SKM-1 treated with dmso at 0.1 percent for 144 hours (cell line): ENCODE data around the gene ENTPD2.

Experiments
- DNase-seq: peaks from one replicate; lab custom pipeline; 2025; ENCODE audit not compliant: unreplicated experiment; lab: John Stamatoyannopoulos, UW

ENTPD2 gene

DNA sequence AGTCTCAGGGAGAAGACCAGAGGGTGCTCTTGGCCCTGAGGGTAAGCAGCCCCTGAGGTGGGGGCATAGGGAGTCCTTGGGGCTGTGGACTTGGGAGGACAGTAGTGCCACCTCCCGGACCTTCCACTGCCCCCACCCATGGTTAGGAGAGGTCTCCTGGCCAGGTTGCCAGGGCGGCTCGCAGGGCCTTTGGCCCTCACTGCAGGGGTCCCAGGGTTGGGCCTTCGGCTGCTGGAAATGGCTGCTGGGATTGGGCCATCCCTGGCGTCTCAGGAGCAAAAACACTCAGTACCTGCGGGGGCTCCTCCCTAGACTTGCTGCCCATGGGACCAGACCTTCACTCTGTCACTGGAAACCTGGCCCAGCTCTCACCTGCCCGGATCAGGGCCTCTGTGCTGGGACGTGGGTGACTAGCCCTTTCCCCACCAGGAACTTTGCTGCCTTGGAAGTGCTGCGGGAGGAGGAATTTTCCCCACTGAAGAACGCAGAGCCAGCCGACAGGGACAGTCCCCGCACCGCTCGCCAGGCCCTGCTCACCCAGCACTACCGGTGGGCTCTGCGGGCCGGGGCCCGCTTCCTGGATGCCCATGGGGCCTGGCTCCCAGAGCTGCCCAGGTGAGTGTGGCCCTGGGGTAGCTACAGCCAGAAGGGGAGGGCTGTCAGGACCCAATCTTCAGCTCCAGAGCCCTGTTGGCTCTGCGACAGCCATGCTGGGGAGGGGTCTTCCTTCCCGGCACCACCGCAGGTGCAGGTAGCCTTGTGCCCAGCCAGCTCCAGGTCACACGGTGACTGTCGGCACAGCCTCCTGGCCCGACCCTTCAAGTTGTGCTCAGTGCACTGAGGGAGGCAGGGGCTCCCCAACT, 26.6 kb upstream of the ENTPD2 start:
- DNase-seq, result no peak

DNA sequence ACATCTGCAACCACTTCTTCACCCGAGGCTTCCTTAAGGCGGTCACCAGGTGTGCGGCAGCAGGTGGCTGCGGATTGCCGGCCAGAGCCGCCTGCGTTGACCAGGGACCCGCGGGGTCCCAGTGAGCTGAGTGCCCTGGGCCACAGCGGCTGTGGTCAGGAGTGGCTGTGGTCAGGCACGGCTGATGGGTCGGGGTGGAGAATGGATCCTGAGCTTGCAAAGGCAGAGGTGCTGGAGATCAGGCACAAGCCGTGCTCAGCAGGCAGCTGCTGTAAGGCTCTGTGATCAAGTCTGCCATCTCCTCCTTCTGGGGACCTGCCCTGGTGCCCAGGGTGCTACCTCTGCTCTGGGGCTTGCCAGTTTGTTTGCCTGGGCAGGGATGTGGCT, 25.5 kb upstream of the ENTPD2 start:
- DNase-seq, result no peak

DNA sequence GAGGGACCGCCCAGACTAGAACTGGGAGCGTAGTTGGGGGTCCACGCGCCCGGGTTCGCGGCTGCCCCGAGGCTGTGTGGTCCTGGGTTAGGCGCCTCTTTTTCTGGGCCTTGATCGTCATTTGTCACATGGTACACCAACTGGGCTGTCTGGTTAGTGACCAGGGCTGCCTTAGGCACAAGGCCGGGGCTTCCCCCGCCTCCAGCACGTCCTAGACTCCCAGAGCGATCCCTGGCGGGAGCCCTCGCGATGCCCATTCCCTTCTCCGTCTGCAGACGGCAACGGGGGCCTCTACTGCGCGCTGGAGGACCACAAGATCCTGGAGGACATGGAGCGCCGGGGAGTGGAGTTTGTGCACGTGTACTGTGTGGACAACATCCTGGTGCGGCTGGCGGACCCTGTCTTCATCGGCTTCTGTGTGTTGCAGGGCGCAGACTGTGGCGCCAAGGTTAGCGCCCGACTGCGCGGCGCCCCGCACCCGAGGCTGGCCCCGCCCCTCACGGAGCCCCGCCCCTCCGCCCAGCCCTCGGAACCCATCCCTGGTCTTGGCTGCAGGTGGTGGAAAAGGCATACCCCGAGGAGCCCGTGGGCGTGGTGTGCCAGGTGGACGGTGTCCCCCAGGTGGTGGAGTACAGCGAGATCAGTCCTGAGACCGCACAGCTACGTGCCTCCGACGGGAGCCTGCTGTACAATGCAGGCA, 25.0 kb upstream of the ENTPD2 start:
- no peak for DNase-seq

GRCh38 chr9:137077758-137078693, 24.2 kb upstream of the ENTPD2 start:
- no peak for DNase-seq

- no peak for DNase-seq
Measured at GRCh38 chr9:137077010-137077747, 23.3 kb upstream of the ENTPD2 start, which contains the start of gene UAP1L1. UAP1L1 (plus strand) TSS chr9:137077517; CDS start chr9:137077533, 16 bp downstream.

DNA sequence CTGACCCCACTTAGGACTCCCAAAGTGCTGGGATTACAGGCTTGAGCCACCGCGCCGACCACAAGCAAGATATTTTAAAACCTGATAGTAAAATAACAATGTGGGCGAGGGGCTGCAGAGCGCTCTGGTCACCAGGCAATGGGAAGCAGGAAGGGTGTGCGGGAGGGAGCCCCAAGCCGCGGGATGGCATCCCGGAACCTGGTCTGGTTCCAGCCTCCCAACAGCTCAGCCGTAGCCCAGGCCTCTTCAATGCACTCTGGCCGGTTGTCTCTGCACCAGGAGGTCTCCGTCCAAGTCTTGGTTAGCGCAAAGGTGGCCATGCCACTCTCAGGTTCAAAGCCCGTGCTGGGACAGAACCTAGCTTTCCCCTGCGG, 22.8 kb upstream of the ENTPD2 start:
- no peak for DNase-seq

DNA sequence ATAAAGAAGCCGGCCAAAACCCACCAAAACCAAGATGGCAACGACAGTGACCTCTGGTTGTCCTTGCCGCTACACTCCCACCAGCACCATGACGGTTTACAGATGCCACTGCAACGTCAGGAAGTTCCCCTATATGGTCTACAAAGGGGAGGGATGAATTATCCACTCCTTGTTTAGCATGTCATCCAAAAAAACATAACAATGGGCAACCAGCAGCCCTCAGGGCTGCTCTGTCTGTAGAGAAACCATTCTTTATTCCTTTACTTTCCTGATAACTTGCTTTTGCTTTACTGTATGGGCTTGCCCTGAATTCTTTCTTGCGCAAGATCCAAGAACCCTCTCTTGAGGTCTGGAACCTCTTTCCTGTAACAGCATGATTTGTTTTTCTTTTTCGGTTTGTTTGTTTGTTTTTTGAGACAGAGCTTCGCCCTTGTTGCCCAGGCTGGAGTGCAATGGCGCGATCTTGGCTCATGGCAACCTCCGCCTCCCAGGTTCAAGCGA, 21.5 kb upstream of the ENTPD2 start:
- DNase-seq, result no peak

DNA sequence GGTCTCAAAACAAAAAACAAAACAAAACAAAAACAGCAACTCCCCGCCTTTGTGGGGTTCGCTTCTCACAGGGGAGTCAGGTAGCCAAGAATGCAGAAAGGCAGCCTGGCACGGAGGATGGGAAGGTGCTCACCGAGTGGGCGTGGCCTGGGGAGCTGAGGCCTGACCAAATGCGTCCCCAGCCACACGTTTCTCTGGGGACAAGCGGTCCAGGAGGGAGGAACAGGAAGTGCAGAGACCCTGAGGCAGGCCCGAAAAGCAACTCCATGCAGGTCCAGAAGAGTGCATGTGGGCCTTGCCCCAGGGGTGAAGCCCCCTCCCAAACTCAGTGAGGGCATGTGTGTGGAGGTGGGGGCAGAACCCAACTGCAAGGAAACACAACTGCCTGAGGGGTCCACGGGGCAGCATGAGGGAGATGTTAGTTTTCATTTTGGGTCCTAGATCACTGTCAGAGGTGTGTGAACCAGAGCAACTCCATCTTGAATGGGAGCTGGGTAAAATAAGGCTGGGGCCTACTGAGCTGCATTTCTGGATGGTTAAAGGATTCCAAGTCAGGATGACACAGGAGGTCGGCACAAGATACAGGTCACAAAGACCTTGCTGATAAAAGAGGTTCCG, 20.9 kb upstream of the ENTPD2 start:
- no peak for DNase-seq

GRCh38 chr9:137073992-137074399, 20.1 kb upstream of the ENTPD2 start:
- no peak for DNase-seq

DNA sequence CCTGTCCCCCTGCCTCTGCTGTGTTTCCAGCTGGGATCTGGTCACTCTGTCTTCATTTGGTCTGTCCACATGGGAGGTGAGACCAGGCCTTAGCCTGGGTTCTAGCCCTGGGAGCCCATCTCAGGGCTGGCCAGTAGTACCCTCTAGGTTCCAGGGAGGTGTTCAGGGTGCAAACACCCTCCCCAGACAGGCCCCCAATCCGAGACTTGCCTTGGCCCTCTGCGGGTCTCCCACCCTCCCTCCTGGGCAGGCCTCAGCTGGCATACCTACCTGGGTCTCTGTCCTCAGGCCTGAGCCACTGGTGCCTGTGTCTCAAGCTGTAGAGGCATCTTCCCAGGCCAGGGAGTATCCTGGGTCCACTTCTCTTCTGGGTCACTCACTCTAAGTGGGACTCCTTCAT, 17.4 kb upstream of the ENTPD2 start:
- no peak for DNase-seq

DNA sequence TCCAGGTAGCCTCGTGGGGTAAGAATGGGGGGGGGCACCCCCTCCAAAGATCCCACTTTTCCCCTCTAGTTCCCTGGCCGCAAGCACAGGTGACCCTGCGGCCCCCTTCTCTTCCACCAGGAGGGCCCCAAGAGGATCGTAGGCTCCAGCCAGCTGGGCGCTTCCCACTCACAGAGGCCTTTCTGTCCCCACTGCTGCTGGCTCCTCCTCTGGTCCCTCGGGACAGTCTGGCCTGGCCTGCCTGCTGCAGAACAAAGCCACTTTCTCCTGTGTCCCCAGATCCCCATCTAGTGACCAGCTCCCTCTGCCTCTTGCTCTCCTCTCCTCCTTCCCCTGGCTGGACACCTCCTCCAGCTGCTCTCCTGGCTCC, 17.0 kb upstream of the ENTPD2 start:
- no peak for DNase-seq

GRCh38 chr9:137070201-137070905, 16.5 kb upstream of the ENTPD2 start, which contains the start of gene SAPCD2:
SAPCD2 (minus strand) TSS chr9:137070557; CDS start chr9:137070460, 97 bp downstream.
- DNase-seq, result peak; percentile 89

DNA sequence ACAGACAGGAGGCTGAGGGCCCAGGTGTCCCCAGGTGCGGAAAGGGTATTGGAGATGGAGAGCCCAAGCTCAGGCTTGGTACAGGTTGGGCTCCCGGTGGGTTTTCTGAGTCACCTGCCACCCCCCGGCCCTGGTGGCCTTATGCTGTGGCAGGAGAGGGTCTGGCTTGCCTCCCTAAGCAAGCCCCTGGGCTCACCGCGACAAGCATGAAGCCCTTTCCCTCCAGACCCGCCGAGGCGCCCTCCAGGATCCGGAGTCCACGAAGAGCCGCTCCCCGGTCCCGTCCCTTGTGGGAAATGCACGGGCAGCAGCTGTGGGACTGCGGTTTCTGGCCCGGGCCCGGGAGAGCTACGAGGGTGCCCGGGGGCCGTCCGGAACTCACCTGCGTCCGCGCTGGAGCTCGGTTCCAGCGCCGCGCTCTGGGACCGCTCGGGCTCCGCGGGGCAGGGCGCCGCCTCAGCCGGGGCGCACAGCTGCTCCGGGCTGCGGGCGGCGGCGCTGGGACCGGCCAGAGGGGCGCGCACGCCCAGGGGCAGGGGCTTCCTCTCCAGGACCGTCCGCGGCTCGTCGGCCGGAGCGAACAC, 15.7 kb upstream of the ENTPD2 start:
- DNase-seq, result no peak

DNA sequence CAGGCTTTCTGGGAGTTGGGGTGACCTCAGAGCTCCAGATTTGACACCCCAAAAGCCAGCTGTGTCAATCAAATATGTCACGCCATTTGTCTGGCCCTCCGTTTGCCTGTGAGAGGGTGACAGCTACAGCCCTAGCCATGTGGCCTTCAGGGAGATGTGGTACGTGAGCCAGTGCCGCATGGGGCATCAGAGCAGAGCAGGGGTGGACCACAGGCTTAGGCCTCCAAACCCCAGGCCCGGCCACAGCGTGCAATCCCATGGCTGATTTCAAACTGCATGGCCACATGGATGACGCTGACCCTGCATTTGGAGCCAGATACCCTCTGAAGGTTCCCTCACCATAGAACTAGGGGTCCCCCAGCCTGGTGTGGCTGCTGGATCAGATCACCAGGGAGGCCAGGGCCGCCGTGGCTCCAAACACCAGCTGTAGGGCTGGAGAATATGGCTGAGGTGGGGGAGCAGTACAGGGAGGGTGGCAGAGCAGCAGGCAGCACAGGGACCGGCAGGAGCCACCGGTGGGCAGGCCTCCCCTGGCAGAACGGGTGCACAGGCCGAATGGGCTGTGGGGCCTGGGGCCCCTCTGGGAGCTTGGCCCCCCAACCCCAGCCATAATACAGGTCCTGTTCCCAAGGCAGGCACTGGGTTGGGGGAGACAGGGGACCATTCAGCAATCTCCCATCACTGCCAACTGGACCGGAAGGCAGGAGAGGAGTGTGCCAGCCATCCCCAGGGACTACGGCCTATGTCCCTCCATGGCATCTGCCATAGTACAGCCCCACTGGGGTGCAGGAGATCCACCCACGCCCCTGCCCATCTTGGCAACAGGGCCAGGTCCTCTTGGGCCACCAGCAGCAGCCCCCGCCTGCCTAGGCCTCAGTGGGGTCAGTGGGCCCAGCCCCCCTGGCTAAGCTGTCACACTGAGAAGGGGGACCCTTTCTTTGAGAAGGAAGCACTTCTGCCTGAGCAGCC, 15.0 kb upstream of the ENTPD2 start:
- no peak for DNase-seq

DNA sequence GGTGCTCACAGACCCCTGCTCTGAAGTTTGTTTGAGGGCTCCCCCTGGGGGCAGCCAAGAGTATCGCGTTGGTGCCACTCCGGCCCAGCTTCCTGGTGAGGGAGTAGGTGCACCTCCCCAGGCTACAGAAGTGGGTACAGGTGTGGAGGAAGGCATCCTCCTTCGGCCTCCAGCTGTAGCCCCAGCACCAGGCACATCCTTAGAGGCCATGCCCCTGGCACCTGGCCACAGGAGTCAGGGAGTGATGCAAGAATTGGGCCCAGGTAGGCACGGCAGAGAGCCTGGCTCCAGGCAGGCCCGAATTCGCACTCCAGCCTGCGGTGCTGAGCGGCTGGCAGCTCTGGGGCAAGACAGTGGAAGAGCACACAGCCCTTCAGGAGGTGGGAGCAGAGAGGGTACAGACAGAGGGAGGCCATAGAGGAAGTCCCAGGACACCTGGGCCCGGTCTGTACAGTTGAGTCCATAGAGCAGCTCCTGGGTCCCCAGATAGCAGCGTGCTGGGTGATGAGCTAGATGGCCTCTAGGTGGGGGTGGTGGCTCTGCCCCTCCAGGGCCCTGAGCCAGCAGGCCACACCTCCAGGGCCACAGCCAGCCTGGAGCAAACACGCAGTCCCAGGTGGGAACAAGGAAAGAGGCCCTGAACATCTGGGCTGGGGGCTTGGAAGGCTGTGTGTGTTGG, 14.1 kb upstream of the ENTPD2 start:
- peak; percentile 77 for DNase-seq

GRCh38 chr9:137066096-137066861, 12.4 kb upstream of the ENTPD2 start:
- no peak for DNase-seq
